Stimulated activated CD4-positive, alpha-beta T cell treated with anti-CD3 and anti-CD28 coated beads, Interleukin-4, amount 100 ng/mL, for 4 hours (primary cell): ENCODE results near the gene MORN4.

Experiments
- DNase-seq, 2 experiments: peaks; one replicate each; pipeline ENCODE4 v3.0.0-alpha.2; 2020

Gene MORN4

DNA sequence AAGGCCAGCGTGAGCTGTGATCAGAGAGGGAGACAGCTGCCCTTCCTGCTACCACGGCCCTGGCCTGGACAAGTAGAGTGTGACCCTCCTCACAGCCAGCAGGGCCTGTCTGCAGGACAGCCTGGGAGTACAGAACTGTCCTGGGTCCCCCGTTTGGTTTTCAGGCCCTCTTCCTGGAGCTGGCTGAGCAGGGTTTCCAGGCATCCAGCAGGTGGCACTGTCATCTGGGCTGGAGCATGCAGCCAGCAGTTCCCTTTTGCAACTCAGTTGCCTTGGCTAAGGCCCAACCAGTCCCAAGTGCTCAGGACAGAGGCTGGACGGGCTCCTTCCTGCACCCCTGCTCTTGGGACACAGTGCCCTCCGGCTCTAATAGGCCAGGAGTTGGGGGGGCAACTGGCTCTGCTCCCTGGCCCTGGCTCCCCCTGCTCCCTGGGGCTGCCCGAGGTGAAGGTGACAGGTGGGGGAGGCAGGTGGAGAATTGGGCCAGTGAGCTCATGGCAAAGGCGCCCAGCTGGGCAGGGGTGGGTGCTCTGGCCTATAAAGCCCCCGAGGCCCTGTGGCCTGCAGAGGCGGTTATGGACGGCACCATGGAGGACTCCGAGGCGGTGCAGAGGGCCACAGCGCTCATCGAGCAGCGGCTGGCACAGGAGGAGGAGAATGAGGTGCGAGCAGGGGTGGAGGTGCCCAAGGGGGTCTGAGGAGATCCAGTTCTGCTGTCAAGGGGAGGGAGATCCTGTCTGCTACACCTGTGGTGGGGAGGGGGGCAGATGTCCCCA is 60.9 kb downstream of the MORN4 start, which contains the start of gene ANKRD2:
TSS of gene ANKRD2 (plus strand) at position 566 of the 776 bp plus-strand sequence. CDS start at position 576, 10 bp downstream.
- DNase-seq = peak; percentile 35 to 38

DNA sequence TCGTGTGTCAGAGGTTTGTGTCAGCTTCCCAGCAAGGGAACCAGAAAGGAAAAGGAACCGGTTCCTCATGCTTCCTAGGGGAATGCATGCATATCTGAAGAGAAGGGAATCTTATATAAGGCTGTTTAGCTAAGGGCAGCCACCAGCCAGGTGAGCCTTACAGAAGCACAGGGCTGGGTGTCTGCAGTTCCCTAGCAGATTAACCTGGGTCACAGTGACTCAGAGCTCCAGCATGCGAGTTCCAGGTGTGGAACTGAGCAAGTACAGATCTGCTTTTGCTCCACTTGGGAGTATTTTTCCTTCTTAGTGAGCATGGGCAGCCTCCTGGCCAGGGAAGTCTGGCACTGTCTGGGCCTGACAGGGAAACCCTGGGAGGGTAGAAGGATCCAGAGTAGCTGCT is 61.7 kb downstream of the MORN4 start:
- DNase-seq = no peak

DNA sequence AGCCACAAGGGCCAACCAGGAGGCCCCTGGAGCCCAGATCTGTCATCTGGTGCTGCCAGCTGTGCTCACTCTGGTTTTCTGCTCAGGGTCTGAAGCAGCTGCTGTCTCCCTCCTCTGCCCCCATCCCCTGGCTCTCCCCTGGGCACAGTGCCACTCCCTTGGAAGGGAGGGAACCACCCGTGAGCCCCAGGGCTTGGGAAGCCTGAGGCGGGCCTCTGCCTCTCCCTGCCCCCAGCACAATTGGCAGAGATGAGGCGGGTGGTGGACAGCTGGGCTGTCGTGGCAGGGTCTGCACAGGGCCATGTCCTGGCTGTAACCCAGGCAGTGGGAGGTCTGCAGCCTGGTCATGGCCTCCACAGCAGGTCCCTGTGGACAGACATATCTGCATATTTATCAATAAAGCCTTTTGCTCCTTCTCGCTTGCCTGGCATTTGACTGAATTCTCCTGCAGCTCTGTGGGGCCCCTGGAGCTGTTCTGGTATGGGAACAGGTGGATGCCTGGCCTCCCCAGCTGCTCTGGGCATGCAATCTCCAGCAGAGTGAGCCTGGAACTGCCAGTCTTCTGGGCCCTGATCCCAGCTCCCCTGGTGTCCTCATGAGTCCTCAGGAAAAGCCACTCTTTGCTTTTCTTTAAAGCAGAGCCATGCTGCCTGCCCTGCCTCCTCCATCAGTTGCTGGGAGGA is 62.4 kb downstream of the MORN4 start:
- DNase-seq = no peak

DNA sequence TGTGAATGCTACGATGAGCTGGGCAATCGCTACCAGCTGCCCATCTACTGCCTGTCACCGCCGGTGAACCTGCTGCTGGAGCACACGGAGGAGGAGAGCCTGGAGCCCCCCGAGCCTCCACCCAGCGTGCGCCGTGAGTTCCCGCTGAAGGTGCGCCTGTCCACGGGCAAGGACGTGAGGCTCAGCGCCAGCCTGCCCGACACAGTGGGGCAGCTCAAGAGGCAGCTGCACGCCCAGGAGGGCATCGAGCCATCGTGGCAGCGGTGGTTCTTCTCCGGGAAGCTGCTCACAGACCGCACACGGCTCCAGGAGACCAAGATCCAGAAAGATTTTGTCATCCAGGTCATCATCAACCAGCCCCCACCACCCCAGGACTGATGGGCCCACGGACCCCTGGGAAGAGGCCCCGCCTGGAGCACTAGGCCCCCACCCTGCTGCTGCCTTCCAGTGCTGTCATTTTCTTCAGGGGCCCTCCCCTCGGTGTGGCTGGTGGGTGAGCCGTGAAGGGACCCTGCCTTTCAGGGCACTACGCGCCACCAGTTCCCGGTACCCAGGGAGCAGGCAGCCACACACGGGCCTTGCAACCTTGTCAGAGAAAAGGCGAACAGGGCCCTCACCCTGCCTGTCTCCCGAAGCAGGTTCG is 63.0 kb downstream of the MORN4 start:
- DNase-seq = no peak

DNA sequence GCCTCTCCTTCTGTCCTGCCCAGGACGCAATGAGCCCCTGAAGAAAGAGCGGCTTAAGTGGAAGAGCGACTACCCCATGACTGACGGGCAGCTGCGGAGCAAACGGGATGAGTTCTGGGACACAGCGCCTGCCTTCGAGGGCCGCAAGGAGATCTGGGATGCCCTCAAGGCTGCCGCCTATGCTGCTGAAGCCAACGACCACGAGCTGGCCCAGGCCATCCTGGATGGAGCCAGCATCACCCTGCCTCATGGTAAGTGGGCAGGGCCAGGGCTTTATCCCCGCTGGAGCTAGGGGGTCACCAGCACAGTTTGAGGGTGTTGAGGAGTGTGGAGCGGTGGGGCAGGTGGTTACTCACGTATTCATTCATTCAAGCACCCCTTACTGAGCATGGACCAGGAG is 65.4 kb downstream of the MORN4 start:
- DNase-seq = no peak

DNA sequence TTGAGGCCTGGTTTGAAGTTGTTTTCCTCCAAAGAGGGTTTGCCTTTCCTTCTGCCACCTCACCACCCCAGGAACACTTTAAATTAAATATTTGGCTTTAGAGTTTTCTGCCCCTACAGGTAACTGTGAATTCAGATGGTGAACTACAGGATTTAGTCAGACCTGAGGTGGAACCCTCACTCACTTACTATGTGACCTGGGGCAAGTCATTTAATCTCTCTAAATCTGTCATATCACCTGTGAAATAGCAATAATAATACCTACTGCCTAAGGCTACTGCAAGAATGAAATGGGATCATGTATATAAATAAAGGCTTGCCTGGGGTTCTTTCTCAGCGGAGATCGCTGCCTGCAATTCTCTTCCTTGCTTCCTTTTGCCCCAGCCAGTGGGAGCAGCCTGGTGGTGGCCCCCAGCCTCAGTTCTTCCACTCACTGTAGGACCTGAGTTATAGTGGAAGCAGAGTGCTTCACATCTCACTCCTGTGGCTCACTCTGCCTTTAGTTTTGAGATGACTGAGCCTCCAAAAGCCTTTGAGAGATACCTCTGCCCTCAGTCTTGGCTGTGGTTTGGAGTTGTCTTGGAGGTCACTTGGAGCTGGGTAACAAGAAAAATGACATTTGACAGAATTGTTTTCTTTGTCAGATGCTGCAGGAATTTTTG is 66.8 kb downstream of the MORN4 start:
- DNase-seq = no peak

DNA sequence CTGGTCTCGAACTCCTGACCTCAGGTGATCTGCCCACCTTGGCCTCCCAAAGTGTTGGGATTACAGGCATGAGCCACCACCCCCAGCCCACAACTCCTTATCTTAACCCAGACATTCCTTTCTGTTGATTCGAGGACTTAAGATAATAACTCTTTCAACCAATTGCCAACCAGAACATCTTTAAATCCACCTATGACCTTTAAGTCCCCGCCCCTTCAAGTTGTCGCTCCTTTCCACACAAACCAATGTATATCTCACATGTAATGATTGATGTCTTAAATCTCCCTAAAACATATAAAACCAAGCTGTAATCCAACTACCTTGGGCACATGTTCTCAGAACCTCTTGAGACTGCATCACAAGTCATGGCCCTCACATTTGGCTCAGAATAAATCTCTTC is 68.5 kb downstream of the MORN4 start:
- DNase-seq = no peak
